ENCODE measurements around the gene SEMA5A.

DNA sequence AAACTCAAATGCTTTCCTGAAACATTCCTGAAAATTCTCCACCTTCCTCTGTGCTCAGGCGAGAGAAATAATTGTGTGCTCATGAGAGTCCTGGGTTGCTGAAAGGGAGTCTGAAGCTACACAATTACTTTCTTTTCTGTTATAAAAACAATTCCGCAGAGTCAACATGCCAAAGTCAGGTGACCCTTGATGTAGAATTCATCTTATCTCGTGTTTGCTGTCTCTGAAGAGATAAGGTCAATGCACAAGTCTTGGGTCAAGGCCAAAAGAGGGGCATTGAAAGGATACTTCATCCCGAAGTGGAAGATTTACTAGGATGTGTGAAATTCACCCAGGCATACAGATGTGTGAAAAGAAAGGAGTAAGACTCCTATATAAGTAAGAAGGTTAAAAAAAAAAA, 493.5 kb downstream of the SEMA5A start:
- TF ChIP-seq SIN3A (conservative IDR thresholded peaks at IDR 0.05 in 1 of 2, IDR thresholded peaks at IDR 0.05 in 1 of 2; ENCODE audit: low read depth in 1 of 2, low read length in 2 of 2) (no peak), MAX (IDR thresholded peaks at IDR 0.05) (no peak), EZH2 (IDR thresholded peaks at IDR 0.05; ENCODE audit: low read depth, low read length, severe bottlenecking) (no peak), CTCF (IDR thresholded peaks at IDR 0.05; ENCODE audit: control extremely low read depth in 1 of 3, insufficient read depth in 1 of 3, low read depth in 1 of 3, low read length in 3 of 3) (no peak), KDM5A (IDR thresholded peaks at IDR 0.05; ENCODE audit: low read length) (no peak), POLR2A (IDR thresholded peaks at IDR 0.05; ENCODE audit: control extremely low read depth in 1 of 2, low read depth in 2 of 2, low read length in 2 of 2) (no peak), JUN (IDR thresholded peaks at IDR 0.05; ENCODE audit: low read depth, low read length) (no peak)

Data from H1 (cell line).